Eye (tissue), 1 donor: Measurements from ENCODE around the gene PDE6H.

Experiments
- DNase-seq: peaks from one replicate; pipeline ENCODE4 v3.0.0-alpha.2; 2015

PDE6H gene

DNA sequence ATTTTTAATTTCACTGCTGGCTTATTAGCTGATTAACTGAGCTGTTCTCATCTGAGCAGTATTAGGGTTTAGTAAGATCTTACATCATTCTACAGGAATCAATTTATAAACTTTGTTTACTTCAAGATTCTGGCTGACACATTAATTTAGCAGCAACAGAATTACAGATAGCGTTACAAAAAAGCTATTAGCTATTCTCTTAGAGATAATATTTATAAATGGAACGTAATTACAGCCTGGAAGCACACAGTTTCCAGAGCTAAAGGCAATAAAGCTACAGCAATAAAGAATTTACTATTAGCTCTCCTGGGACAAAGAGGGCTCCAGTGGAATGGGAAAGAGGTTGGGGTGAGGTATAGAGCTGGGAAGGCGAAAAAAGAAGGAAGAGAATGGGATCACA lies 34.7 kb downstream of the PDE6H start:
- DNase-seq = no peak

DNA sequence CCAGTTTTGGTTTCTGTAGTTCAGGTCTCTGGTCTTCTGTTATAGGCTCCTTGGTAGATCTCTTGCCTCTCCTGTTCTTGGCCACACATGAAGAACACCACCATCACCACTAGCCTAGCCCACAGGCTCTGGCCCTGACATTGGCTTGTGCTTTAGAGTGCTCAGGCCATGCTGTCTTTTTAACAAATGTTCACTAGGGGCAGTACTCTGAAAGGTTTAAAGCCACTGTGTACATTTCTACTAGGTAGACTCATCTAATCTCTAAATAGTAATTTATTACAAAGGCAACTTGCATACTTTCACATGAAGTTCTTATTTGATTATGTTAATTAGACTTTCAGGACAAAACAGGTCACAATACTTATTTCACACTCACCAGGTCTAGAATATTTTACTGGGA lies 38.3 kb downstream of the PDE6H start:
- no peak for DNase-seq

DNA sequence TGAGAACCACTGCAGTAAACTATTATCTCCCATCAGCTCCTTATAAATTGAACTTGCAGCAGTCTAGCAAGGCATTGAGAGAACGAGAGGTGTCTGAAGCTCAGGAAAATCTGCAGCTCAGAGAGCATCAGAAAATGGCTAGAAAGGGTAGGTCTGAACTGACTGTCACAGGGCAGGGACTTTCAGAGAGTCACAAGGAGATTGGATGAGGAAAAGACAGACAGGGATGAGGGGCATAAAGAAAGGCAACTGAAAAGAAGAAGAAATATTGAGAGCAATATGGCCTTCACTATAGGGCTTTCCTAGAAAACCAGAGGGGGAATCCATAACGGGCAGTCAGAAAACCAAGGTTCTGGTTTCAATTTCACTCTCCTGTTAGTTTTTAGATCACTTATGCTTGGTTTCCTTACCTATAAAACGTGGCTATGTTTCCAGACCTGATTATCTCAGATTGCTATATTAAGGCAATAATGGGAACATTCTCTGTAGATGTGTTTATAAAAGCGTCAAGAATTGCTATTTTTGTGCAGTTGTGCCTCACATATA lies 40.9 kb downstream of the PDE6H start:
- no peak for DNase-seq

DNA sequence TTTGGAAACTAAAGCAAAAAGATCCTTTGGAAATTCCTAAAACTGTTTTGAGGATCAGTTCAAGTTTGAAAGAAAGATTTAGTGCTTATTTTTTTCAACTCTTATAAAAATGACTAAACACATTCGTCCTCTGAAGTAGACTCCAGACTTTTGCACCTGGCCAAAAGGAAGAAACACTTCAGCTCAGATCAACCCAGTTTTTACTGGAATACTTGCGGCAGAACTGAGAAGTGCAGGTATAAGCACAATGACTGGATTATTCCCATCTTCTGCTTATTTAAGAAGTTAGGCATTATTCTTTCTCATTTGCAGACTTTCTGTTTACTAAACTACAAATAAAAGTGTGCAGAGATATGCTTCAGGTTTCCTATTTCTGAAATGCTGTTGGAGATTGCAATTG lies 41.9 kb downstream of the PDE6H start:
- DNase-seq = no peak

DNA sequence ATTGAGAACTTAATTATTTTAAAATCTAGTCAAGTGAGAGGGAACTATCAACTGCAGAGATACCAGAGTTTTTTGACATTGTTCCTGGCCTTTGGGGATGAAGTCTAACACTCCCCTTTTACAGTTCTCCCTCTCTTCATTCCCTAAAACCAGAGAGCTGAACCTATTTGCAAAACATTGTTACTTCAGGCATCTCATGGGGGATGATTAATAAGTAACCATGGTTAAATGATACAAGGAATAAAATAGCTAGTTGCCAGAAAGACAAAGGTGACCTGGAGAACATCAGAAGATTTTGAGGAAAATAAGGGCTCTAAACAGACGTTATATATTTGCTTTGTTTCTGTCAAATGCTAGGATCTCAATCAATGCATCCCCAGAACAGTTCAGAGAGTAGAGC lies 42.3 kb downstream of the PDE6H start:
- DNase-seq = no peak

DNA sequence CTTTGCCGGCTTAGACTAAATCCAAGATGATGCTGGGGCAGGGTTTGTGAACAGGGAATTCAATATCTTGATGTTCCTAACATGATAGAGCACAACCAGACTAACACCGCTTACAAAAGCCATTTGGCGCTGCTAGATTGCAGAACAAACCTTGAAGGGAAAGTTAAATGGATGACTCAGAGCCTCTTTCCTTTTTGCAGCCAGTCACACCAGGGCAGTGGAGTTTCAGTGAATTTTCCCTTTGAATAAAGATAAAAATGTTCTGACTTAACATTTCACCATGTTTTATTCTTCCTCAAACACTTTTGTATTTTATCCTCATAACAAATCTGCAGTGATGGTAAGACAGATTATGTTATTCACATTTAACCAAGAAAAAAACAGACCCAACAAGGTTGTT lies 47.3 kb downstream of the PDE6H start:
- no peak for DNase-seq
